Medulla oblongata (tissue), 1 donor: ENCODE results near the gene PEAK1.

ENCODE experiments used
- DNase-seq: peaks from one replicate; pipeline ENCODE4 v3.0.0-alpha.2; 2015; ENCODE audit errors: extremely low spot score

The PEAK1 gene

DNA sequence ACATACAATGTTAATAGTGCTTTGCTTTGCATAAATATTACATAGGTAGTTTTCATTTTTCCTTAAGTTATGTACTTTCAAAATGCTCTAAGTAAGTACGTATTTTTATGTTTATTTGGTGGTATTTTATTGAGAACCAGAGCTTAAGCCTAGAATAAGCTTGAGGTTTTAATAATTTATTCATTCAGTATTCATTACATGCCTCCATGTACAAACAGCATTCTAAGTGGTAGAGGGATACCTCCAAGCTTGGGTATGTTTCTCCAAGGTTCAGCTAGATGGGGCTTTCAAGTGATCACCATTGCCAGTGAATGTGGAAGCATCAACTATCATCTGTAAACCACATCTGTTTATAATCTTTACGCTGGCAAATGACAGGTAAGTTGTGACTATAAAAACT is 52.3 kb downstream of the PEAK1 start:
- DNase-seq, result no peak

DNA sequence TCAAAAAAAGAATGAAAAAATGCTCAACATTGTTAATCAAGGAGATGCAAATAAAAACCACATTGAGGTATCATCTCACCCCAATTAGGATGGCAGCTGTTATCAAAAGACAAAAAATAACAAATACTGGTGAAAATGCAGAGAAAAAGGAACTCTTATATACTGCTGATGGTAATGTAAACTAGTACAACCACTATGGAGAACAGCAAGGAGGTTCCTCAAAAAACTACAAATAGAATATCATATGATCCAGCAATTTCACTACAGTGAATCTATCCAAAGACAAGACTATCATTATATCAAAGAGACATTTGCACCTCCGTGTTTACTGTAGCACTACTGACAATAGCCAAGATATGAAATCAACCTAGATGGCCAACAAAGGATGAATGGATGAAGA is 58.4 kb downstream of the PEAK1 start:
- DNase-seq, result no peak

DNA sequence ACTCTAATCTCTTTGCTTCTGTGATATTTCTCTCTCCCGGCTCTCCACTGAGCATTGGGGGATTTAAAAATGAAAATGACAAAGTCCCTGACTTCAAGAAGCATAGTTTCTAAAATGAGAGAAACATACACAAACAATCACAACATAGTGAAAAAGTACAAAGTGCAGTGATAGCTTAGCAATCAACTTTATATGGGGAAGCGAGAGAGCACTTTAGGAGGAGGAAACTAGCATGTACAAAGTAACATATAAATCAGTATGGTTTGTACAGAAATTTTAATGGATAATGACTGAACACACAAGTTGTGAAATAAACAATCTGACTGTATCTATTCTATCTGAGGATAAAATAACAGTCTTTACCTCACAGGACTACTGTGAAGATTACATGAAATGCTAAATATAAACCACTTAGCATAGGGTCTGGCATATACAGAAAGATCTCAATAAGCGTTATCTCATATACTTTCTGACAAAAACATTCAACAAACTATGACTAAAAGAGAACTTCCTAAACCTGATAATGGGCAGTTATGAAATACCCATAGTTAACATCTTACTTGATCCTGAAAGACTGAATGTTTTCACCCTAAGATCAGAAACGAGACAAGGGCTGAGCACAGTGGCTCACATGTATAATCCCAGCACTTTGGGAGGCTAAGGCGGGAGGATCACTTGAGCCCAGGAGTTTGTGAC is 61.2 kb downstream of the PEAK1 start:
- no peak for DNase-seq

DNA sequence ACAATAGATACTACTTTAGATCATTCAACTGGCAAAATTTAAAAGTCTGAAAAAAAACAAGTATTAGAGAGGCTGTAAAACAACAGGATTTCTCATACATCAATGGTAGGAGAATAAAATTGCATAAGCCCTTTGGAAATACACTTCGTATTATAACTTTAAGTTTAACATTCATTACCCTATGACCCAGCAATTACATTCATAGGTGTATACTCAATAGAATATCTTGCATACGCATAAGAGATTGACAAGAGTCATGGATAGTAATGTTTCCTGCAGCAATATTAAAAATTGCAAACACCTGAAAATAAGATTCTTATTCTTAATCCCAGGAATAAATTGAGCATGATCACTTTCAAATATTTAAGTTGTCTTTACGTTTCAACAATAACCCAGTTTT is 63.6 kb downstream of the PEAK1 start:
- no peak for DNase-seq

DNA sequence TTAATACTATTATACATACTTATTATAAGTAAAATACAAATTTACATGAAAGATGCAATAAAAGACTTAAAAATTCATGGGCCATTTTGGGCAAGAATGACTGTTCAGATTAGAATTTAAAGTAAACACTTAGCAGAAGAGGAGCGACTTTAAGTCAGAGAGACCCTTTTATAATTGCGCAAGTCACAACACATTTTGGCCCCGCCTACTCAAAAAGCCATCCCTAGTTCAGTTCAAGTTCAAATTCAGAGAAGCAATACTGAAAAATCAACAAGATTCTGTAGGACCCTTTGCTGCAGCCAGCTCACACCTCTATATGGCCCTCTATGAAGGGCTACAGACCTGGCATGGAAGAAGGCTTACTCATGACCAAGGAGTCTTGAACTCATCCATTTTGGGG is 64.6 kb downstream of the PEAK1 start:
- no peak for DNase-seq

GRCh38 chr15:77354063-77354462 is 65.8 kb downstream of the PEAK1 start:
- DNase-seq, result no peak

DNA sequence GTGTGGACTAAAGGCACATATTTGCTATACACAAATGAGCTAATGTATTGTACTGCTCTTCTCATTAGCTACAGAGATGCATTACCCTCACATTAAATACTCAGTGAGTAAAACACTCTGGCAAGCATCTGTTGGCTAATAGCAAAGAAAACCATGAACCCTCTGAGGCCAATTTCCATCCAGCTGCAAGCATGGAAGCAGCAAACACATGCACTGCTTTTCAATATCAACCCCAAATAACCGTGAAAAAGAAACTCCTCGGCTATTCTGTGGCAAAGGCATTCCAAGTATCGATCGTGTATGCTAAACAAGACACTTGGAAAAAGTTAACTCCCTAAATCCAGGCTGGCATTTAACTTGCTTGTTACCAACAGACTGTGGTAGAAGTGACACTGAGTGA is 67.0 kb downstream of the PEAK1 start:
- DNase-seq, result no peak

GRCh38 chr15:77350792-77351191 is 69.1 kb downstream of the PEAK1 start:
- DNase-seq, result no peak

GRCh38 chr15:77349666-77350065 is 70.2 kb downstream of the PEAK1 start:
- no peak for DNase-seq

DNA sequence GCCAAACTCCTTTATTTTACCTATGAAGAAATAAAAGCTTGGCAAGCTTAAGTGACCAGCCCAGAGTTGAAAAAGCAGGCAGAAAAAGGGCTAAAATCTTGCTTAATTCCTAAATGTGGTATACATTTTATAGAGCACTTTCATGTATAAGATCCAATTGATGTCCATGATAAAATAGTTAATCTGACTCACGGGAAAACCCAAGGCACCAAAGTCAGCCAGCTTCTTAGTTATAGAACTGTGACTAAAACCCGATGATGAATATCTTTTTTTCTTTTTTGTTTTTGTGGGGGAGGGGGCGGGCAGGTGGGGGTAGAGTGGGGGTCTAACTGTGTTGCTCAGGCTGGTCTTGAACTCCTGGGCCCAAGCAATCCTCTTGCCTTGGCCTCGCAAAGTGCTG is 71.4 kb downstream of the PEAK1 start:
- no peak for DNase-seq

- DNase-seq, result no peak
Observed at GRCh38 chr15:77347197-77347596, 72.7 kb downstream of the PEAK1 start.

- no peak for DNase-seq
Observed at GRCh38 chr15:77346245-77347036, 73.5 kb downstream of the PEAK1 start.

- DNase-seq, result no peak
Observed at GRCh38 chr15:77342807-77343206, 77.1 kb downstream of the PEAK1 start.

- DNase-seq, result no peak
Observed at GRCh38 chr15:77340245-77340644, 79.7 kb downstream of the PEAK1 start.

DNA sequence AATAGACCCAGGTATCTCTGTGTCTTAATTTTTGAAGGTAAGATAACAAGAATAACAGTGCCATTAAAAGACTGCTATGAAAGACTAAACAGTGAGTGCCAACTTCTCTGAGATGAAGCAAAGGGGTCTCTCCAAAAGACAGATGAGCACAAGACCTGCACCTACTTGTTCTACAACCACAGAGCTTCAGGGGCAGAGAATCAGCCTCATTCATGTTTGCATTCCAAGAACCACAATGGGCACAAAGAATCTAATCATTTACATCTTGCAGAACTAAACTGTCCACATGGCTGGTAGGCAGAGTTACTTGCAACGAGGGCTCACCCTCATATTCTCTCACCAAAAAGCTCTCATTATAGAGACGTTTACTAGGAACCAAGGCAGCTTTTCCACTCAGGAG is 83.9 kb downstream of the PEAK1 start:
- no peak for DNase-seq

DNA sequence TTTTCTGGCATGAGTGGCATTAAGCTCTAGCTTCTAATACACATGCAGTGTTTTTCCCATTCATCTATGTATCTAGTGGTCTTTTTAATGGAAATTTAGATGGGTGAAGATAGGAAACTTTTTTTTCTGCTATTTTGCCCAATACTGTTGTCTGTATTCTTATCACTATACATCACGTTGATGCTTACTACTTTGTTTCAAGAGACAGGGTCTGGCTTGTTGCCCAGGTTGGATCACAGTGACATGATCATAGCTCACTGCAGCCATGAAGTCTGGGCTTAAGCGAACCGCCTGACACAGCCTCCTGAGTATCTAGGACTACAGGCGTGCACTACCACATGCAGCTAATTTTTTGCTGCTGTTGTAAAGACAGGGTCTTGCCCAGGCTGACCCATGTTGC is 84.6 kb downstream of the PEAK1 start:
- no peak for DNase-seq

GRCh38 chr15:77333166-77333565 is 86.7 kb downstream of the PEAK1 start:
- DNase-seq, result no peak

GRCh38 chr15:77329202-77329601 is 90.7 kb downstream of the PEAK1 start:
- no peak for DNase-seq

GRCh38 chr15:77327844-77328529 is 91.9 kb downstream of the PEAK1 start:
- DNase-seq, result no peak

- no peak for DNase-seq
Observed at GRCh38 chr15:77327168-77327567, 92.7 kb downstream of the PEAK1 start.

DNA sequence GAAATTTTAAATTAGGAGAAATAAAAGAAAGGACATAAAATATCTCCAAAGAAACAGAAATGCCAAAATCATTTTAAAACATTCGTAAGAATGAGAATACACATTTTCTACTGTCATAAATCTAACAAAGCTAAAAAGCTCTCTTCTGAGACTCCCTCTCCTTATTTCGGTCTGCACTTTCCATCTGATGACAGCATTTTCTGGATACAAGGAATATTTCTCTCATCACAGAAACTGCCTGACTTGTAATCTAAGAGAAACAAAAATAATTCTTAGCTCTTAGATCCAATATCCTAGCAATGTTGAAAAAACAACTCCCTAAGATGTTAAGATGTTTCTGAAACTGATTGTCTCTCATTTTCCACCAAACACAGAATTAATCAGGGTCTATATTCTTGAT is 93.5 kb downstream of the PEAK1 start:
- DNase-seq, result no peak

DNA sequence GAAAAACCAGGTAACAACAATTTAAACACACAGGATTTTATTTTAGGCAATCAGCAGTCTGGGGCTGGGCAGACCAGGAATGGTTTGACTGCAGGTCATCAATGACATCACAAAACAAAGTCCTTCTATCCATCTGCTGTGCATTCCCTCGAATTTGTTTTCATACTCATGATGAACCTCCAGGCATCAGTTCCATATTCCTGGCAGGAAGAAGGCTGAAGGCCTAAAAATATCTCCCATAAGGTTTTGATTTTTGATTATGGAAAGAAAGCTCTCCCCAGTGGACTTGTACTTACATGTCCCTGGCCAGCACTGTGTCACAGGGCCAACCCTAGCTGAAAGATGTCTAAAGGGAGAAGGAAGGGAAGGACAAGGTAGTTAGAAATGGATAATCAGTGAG is 107.4 kb downstream of the PEAK1 start:
- no peak for DNase-seq
